Prostate gland (tissue), 2 donors: Measurements from ENCODE around the gene PTPRS.

Experiments
- POLR2A ChIP-seq: fragments of 450-650 bp; IDR thresholded peaks from one replicate; pipeline ENCODE4 v1.6.1; 2016; ENCODE audit warnings: antibody characterized with exemption, mild to moderate bottlenecking
- TF ChIP-seq, protein P1 (sequence below), 4 experiments: fragments of 200-600 bp in 2 of 4; fragments of 450-650 bp in 2 of 4; sonication (generic) in 2 of 4; IDR thresholded peaks; 1 replicate in 3 of 4; 2 replicates in 1 of 4; pipeline ENCODE4 v1.5.1; 2016 to 2019; ENCODE audit warnings: antibody characterized with exemption in 4 of 4, mild to moderate bottlenecking in 2 of 4, moderate library complexity in 2 of 4

DNA sequence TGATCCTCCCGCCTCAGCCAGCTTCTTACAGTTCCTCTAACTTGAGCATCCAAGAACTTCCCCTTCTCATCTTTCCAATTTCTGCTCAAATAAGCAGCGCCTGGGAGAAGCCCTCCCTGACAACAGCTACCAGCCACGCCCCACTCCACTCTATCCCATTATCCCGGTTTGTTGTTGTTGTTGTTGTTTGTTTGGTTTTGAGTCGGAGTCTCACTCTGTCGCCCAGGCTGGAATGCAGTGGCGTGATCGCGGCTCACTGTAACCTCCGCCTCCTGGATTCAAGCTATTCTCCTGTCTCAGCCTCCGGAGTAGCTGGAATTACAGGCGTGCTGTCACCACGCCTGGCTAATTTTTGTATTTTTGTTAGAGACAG lies 822 bp upstream of the PTPRS start:
- TF ChIP-seq, protein P1, sequence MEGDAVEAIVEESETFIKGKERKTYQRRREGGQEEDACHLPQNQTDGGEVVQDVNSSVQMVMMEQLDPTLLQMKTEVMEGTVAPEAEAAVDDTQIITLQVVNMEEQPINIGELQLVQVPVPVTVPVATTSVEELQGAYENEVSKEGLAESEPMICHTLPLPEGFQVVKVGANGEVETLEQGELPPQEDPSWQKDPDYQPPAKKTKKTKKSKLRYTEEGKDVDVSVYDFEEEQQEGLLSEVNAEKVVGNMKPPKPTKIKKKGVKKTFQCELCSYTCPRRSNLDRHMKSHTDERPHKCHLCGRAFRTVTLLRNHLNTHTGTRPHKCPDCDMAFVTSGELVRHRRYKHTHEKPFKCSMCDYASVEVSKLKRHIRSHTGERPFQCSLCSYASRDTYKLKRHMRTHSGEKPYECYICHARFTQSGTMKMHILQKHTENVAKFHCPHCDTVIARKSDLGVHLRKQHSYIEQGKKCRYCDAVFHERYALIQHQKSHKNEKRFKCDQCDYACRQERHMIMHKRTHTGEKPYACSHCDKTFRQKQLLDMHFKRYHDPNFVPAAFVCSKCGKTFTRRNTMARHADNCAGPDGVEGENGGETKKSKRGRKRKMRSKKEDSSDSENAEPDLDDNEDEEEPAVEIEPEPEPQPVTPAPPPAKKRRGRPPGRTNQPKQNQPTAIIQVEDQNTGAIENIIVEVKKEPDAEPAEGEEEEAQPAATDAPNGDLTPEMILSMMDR (IDR thresholded peaks at IDR 0.05): no peak
- TF ChIP-seq POLR2A: no peak
